DMS 273 treated with DMSO at 0.1 percent for 48 hours (cell line): ENCODE results near the gene SCN10A.

ENCODE experiments used
- DNase-seq: peaks from one replicate; lab custom pipeline; 2025; lab: John Stamatoyannopoulos, UW

The SCN10A gene

GRCh38 chr3:38816026-38816425, at the start of gene SCN10A:
Gene SCN10A (minus strand): TSS chr3:38816217. CDS start chr3:38794010, 22,207 bp downstream.
- no peak for DNase-seq

GRCh38 chr3:38853011-38853410, 37.0 kb upstream of the SCN10A start:
- no peak for DNase-seq

- no peak for DNase-seq
Observed at GRCh38 chr3:38843898-38844297, 27.9 kb upstream of the SCN10A start.

- no peak for DNase-seq
Observed at GRCh38 chr3:38842266-38842965, 26.4 kb upstream of the SCN10A start.

GRCh38 chr3:38840987-38841386, 25.0 kb upstream of the SCN10A start:
- no peak for DNase-seq

- no peak for DNase-seq
Observed at GRCh38 chr3:38837358-38837757, 21.3 kb upstream of the SCN10A start.

- no peak for DNase-seq
Observed at GRCh38 chr3:38836561-38836960, 20.5 kb upstream of the SCN10A start.

GRCh38 chr3:38835939-38836338, 19.9 kb upstream of the SCN10A start:
- no peak for DNase-seq

GRCh38 chr3:38834717-38835116, 18.7 kb upstream of the SCN10A start:
- DNase-seq = no peak

GRCh38 chr3:38834110-38834509, 18.1 kb upstream of the SCN10A start:
- no peak for DNase-seq

GRCh38 chr3:38829404-38829803, 13.4 kb upstream of the SCN10A start:
- no peak for DNase-seq

- no peak for DNase-seq
Observed at GRCh38 chr3:38828681-38829080, 12.7 kb upstream of the SCN10A start.

- no peak for DNase-seq
Observed at GRCh38 chr3:38827791-38828190, 11.8 kb upstream of the SCN10A start.

- DNase-seq = no peak
Observed at GRCh38 chr3:38826001-38826400, 10.0 kb upstream of the SCN10A start.

GRCh38 chr3:38824349-38824748, 8.3 kb upstream of the SCN10A start:
- no peak for DNase-seq

GRCh38 chr3:38823722-38824121, 7.7 kb upstream of the SCN10A start:
- DNase-seq = no peak

- no peak for DNase-seq
Observed at GRCh38 chr3:38823186-38823585, 7.2 kb upstream of the SCN10A start.

- DNase-seq = no peak
Observed at GRCh38 chr3:38811822-38812221, 4.2 kb downstream of the SCN10A start.

GRCh38 chr3:38805765-38806386, 10.1 kb downstream of the SCN10A start:
- no peak for DNase-seq

GRCh38 chr3:38805004-38805403, 11.0 kb downstream of the SCN10A start:
- DNase-seq = no peak

- DNase-seq = no peak
Observed at GRCh38 chr3:38800511-38800910, 15.5 kb downstream of the SCN10A start.

- no peak for DNase-seq
Observed at GRCh38 chr3:38793721-38794120, 22.3 kb downstream of the SCN10A start.

- no peak for DNase-seq
Observed at GRCh38 chr3:38792983-38793382, 23.0 kb downstream of the SCN10A start.

GRCh38 chr3:38782148-38782547, 33.9 kb downstream of the SCN10A start:
- no peak for DNase-seq
